GM23338 (cell line): ENCODE data around the gene MBD6. TPM values are rescaled to one million over a fixed set of nuclear protein-coding genes. Genes with fewer than 3 reads are reported as not detected.
"Not testable (repeated sequence)": the region's sequence is repeated elsewhere in the genome, so short reads cannot be mapped to it uniquely, and the experiment has no call there.

Experiments used
- ATAC-seq: fragments of 200-7000 bp; cut with Tn5 transposase; 3 replicates; pipeline ENCODE4 v1.9.1; 2020
- DNase-seq: peaks from one replicate; pipeline ENCODE4 v3.0.0-alpha.2; 2015; ENCODE audit warnings: low spot score
- H2AFZ ChIP-seq: fragments of 200-600 bp; sonication (generic); 2 replicates; pipeline ENCODE4 v1.8.0; 2016; ENCODE audit warnings: antibody characterized with exemption, mild to moderate bottlenecking, moderate library complexity
- H3F3A ChIP-seq: fragments of 200-600 bp; sonication (generic); replicated peaks from 2 replicates; pipeline ENCODE4 v1.8.0; 2017; ENCODE audit warnings: antibody characterized with exemption, mixed run types, low read depth
- H3K27ac ChIP-seq: fragments of 200-600 bp; sonication (generic); 2 replicates; pipeline ENCODE4 v1.6.1; 2016; ENCODE audit warnings: low read depth
- H3K27me3 ChIP-seq: fragments of 200-600 bp; sonication (generic); 2 replicates; pipeline ENCODE4 v1.8.0; 2016; ENCODE audit warnings: mild to moderate bottlenecking, mixed run types, moderate library complexity; ENCODE audit not compliant: insufficient read depth
- H3K36me3 ChIP-seq: fragments of 200-600 bp; sonication (generic); 2 replicates; pipeline ENCODE4 v1.8.0; 2016; ENCODE audit warnings: mild to moderate bottlenecking; ENCODE audit not compliant: insufficient read depth
- H3K4me1 ChIP-seq: fragments of 200-600 bp; sonication (generic); 2 replicates; pipeline ENCODE4 v1.8.0; 2016; ENCODE audit warnings: mild to moderate bottlenecking, moderate library complexity; ENCODE audit not compliant: insufficient read depth
- H3K4me2 ChIP-seq: fragments of 200-600 bp; sonication (generic); 2 replicates; pipeline ENCODE4 v1.7.1; 2017; ENCODE audit warnings: mixed run types
- H3K4me3 ChIP-seq: fragments of 200-600 bp; sonication (generic); 2 replicates; pipeline ENCODE4 v1.6.1; 2016; ENCODE audit warnings: mixed run types
- H3K79me2 ChIP-seq: fragments of 200-600 bp; sonication (generic); replicated peaks from 2 replicates; pipeline ENCODE4 v1.8.0; 2017; ENCODE audit warnings: mild to moderate bottlenecking; ENCODE audit not compliant: insufficient read depth
- H3K9me2 ChIP-seq: fragments of 200-600 bp; sonication (generic); 2 replicates; pipeline ENCODE4 v1.8.0; 2017; ENCODE audit not compliant: insufficient read depth
- H4K20me1 ChIP-seq: fragments of 200-600 bp; sonication (generic); replicated peaks from 2 replicates; pipeline ENCODE4 v1.8.0; 2017; ENCODE audit warnings: mild to moderate bottlenecking; ENCODE audit not compliant: insufficient read depth
- H3K27ac Mint-ChIP-seq: 2 replicates; pipeline ENCODE4 v1.8.0; 2020; ENCODE audit warnings: inconsistent platforms, mild to moderate bottlenecking, moderate library complexity, mixed read lengths
- H3K27me3 Mint-ChIP-seq: 3 replicates; pipeline ENCODE4 v1.8.0; 2022; ENCODE audit warnings: low read depth, mild to moderate bottlenecking, moderate library complexity, mixed read lengths, inconsistent platforms; ENCODE audit not compliant: insufficient read depth, poor library complexity
- H3K36me3 Mint-ChIP-seq: 3 replicates; pipeline ENCODE4 v1.8.0; 2021; ENCODE audit warnings: low read depth, mild to moderate bottlenecking, inconsistent platforms, moderate library complexity, mixed read lengths
- H3K4me1 Mint-ChIP-seq: 3 replicates; pipeline ENCODE4 v1.8.0; 2020; ENCODE audit warnings: mild to moderate bottlenecking, inconsistent platforms, mixed read lengths
- H3K4me3 Mint-ChIP-seq: 3 replicates; pipeline ENCODE4 v1.8.0; 2021; ENCODE audit warnings: moderate library complexity, mild to moderate bottlenecking, inconsistent platforms, mixed read lengths
- H3K9me3 Mint-ChIP-seq: 3 replicates; pipeline ENCODE4 v1.8.0; 2020; ENCODE audit warnings: moderate library complexity, mild to moderate bottlenecking, inconsistent platforms, mixed read lengths
- ETS1 ChIP-seq: IDR thresholded peaks from 2 replicates; pipeline ENCODE4 v1.6.1; 2016; ENCODE audit warnings: antibody characterized with exemption
- EZH2phosphoT487 ChIP-seq: fragments of 200-600 bp; sonication (generic); IDR thresholded peaks from one replicate; pipeline ENCODE4 v1.8.1; 2018; ENCODE audit warnings: antibody characterized with exemption; ENCODE audit not compliant: unreplicated experiment
- JUNB ChIP-seq: IDR thresholded peaks from one replicate; pipeline ENCODE4 v1.6.1; 2016; ENCODE audit warnings: antibody characterized with exemption; ENCODE audit not compliant: unreplicated experiment
- NANOG ChIP-seq: IDR thresholded peaks from 2 replicates; pipeline ENCODE4 v1.6.1; 2016; ENCODE audit warnings: antibody characterized with exemption, borderline replicate concordance
- POLR2AphosphoS5 ChIP-seq: IDR thresholded peaks from 2 replicates; pipeline ENCODE4 v1.6.1; 2016; ENCODE audit warnings: antibody characterized with exemption, low read depth
- ZNF114 ChIP-seq: fragments of 250-450 bp; sonication (Bioruptor Pico); IDR thresholded peaks from 2 replicates; pipeline ENCODE4 v1.5.0; 2020; ENCODE audit warnings: mild to moderate bottlenecking, moderate library complexity
- polyA plus RNA-seq: library from polyadenylated mRNA; unstranded; fragments of >200 nt; fragmentation: Nextera tagmentation; extraction: Ambion mirVana; gene quantifications from 2 replicates; pipeline ENCODE4 v1.2.1, GENCODE V29; 2016
- total RNA-seq: library from RNA; depleted of rRNA; stranded (reverse); fragments of >200 nt; shearing (Covaris generic); gene quantifications from 2 replicates; pipeline ENCODE4 v1.2.3, GENCODE V29; 2014
- TF ChIP-seq, protein P1 (sequence below): IDR thresholded peaks from one replicate; pipeline ENCODE4 v1.6.1; 2018; ENCODE audit warnings: antibody characterized with exemption; ENCODE audit not compliant: unreplicated experiment

MBD6 gene
- total and polyA plus RNA-seq, 2 experiments from 2014 or later: 12.5 to 17.1 TPM

DNA sequence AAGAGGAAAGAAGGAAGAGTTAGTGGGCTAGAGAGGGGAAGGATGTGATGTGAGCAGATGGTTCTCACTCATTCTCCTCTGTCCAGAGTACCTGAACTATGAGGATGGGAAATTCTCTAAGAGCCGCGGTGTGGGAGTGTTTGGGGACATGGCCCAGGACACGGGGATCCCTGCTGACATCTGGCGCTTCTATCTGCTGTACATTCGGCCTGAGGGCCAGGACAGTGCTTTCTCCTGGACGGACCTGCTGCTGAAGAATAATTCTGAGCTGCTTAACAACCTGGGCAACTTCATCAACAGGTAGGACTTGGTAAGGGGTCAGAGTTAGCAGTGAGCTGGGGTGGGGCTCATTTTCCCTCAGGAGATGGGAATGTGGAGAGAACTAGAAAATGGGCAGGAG, 10.0 kb upstream of the MBD6 start:
- TF ChIP-seq POLR2AphosphoS5 (no peak; the same call in 1 of the 2 replicates), EZH2phosphoT487 (no peak), ETS1 (no peak)
- TF ChIP-seq, protein P1, sequence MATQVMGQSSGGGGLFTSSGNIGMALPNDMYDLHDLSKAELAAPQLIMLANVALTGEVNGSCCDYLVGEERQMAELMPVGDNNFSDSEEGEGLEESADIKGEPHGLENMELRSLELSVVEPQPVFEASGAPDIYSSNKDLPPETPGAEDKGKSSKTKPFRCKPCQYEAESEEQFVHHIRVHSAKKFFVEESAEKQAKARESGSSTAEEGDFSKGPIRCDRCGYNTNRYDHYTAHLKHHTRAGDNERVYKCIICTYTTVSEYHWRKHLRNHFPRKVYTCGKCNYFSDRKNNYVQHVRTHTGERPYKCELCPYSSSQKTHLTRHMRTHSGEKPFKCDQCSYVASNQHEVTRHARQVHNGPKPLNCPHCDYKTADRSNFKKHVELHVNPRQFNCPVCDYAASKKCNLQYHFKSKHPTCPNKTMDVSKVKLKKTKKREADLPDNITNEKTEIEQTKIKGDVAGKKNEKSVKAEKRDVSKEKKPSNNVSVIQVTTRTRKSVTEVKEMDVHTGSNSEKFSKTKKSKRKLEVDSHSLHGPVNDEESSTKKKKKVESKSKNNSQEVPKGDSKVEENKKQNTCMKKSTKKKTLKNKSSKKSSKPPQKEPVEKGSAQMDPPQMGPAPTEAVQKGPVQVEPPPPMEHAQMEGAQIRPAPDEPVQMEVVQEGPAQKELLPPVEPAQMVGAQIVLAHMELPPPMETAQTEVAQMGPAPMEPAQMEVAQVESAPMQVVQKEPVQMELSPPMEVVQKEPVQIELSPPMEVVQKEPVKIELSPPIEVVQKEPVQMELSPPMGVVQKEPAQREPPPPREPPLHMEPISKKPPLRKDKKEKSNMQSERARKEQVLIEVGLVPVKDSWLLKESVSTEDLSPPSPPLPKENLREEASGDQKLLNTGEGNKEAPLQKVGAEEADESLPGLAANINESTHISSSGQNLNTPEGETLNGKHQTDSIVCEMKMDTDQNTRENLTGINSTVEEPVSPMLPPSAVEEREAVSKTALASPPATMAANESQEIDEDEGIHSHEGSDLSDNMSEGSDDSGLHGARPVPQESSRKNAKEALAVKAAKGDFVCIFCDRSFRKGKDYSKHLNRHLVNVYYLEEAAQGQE: no peak
- no peak overlapping the region for H3K27ac ChIP-seq
- no peaks in the 10 kb centered on the region for H3K27me3 ChIP-seq
- Mint-ChIP-seq H3K4me3 (no peak overlapping the region), H3K36me3 (peaks cover 95% of the 10 kb centered on the region), H3K4me1 (peaks cover 7% of the 10 kb centered on the region), H3K27me3 (peaks cover 23% of the 10 kb centered on the region), H3K27ac (no peak overlapping the region), H3K9me3 (peaks cover 2% of the 10 kb centered on the region; the same call in 2 of the 3 replicates)
- H3K9me2 ChIP-seq: no peaks in the 10 kb centered on the region
- peaks cover 35% of the 10 kb centered on the region for H4K20me1 ChIP-seq
- H3K4me2 ChIP-seq: no peak overlapping the region
- H3F3A ChIP-seq: peaks cover 55% of the 10 kb centered on the region
- H3K4me3 ChIP-seq: no peak overlapping the region
- ATAC-seq (no peak), DNase-seq (no peak)
- peaks cover 92% of the 10 kb centered on the region for H3K36me3 ChIP-seq
- peaks cover 2% of the 10 kb centered on the region; the same call in 1 of the 2 replicates for H3K4me1 ChIP-seq
- H3K79me2 ChIP-seq: peaks cover 23% of the 10 kb centered on the region
- no peak overlapping the region for H2AFZ ChIP-seq

DNA sequence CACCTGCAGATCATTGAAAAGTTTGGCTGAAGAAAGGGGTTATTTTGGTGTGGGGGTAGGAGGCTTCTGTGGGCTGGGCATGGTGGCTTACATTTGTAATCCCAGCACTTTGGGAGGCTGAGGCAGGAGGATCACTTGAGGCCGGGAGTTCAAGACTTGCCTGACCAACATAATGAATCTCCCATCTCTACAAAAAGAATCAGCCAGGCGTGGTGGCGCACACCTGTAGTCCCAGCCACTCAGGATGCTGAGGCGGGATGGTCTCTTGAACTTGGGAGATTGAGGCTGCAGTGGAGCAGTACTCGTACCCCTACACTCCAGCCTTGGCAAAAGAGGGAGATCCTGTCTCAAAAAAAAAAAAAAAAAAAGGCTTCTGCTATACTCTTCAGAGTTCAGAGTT, 9.4 kb upstream of the MBD6 start:
- peaks cover 61% of the 10 kb centered on the region for H3F3A ChIP-seq
- TF ChIP-seq JUNB (no peak), NANOG (no peak), ZNF114 (CRISPR knock-in tag) (no peak)
- H3K79me2 ChIP-seq: peaks cover 29% of the 10 kb centered on the region
- H3K4me3 ChIP-seq: no peak overlapping the region
- H3K9me2 ChIP-seq: no peaks in the 10 kb centered on the region
- peaks cover 93% of the 10 kb centered on the region for H3K36me3 ChIP-seq
- peaks cover 4% of the 10 kb centered on the region for H3K4me1 ChIP-seq
- H3K27ac ChIP-seq: no peak overlapping the region
- no peak overlapping the region for H2AFZ ChIP-seq
- Mint-ChIP-seq H3K4me3 (no peak overlapping the region), H3K36me3 (peaks cover 95% of the 10 kb centered on the region), H3K27me3 (peaks cover 19% of the 10 kb centered on the region), H3K27ac (no peak overlapping the region), H3K4me1 (peaks cover 11% of the 10 kb centered on the region), H3K9me3 (no peaks in the 10 kb centered on the region; the same call in 1 of the 3 replicates)
- ATAC-seq (no peak), DNase-seq (no peak)
- H4K20me1 ChIP-seq: peaks cover 41% of the 10 kb centered on the region
- no peaks in the 10 kb centered on the region for H3K27me3 ChIP-seq
- no peak overlapping the region for H3K4me2 ChIP-seq

DNA sequence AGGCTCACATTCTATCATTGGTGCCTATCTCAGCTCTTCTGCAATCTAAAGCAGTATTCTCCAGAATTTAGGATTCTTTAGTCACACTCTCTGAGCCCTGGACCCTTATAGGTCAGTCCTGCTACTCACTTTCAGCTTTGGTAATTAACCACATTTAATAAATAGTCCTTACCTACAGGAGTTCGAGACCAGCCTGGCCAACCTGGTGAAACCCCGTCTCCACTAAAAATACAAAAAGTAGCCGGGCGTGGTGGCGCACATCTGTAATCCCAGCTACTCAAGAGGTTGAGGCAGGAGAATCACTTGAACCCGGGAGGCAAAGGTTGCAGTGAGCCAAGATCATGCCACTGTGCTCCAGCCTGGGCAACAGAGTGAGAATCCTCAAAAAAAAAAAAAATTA, 8.9 kb upstream of the MBD6 start:
- Histone ChIP-seq H3F3A (peaks cover 66% of the 10 kb centered on the region), H4K20me1 (peaks cover 45% of the 10 kb centered on the region), H3K79me2 (peaks cover 34% of the 10 kb centered on the region), H3K36me3 (peaks cover 89% of the 10 kb centered on the region)
- H3K27ac ChIP-seq, H3K9me3 Mint-ChIP-seq, H3K27me3 ChIP-seq, H3K4me3 ChIP-seq, H3K4me2 ChIP-seq, H2AFZ ChIP-seq, H3K27ac Mint-ChIP-seq, H3K9me2 ChIP-seq, H3K4me1 ChIP-seq, ATAC-seq, H3K4me3 Mint-ChIP-seq, DNase-seq: not testable (repeated sequence)
- H3K27me3 Mint-ChIP-seq: peaks cover 14% of the 10 kb centered on the region
- peaks cover 95% of the 10 kb centered on the region for H3K36me3 Mint-ChIP-seq
- peaks cover 14% of the 10 kb centered on the region for H3K4me1 Mint-ChIP-seq

GRCh38 chr12:57514246-57514645, 8.4 kb upstream of the MBD6 start:
- H3K9me3 Mint-ChIP-seq, H3K4me2 ChIP-seq, H2AFZ ChIP-seq, ATAC-seq, H3K27ac Mint-ChIP-seq, H3K4me3 ChIP-seq, H3K9me2 ChIP-seq, H3K27ac ChIP-seq, H3K27me3 ChIP-seq, H3K4me3 Mint-ChIP-seq, DNase-seq: not testable (repeated sequence)
- H3K27me3 Mint-ChIP-seq: peaks cover 14% of the 10 kb centered on the region
- Histone ChIP-seq H3F3A (peaks cover 71% of the 10 kb centered on the region), H3K36me3 (peaks cover 83% of the 10 kb centered on the region), H4K20me1 (peaks cover 49% of the 10 kb centered on the region), H3K4me1 (peaks cover 14% of the 10 kb centered on the region), H3K79me2 (peaks cover 39% of the 10 kb centered on the region)
- H3K4me1 Mint-ChIP-seq: peaks cover 19% of the 10 kb centered on the region
- peaks cover 95% of the 10 kb centered on the region for H3K36me3 Mint-ChIP-seq
